GM21529 (cell line): ENCODE measurements around the gene CDC34.

Experiments
- ATAC-seq: cut with Tn5 transposase; IDR thresholded peaks from one replicate; pipeline ENCODE4 v1.9.1; 2021; ENCODE audit not compliant: unreplicated experiment

The CDC34 gene

GRCh38 chr19:540867-541637, 9.5 kb downstream of the CDC34 start:
- ATAC-seq: no peak

GRCh38 chr19:541699-542098, 10.1 kb downstream of the CDC34 start:
- no peak for ATAC-seq

GRCh38 chr19:542173-542866, 10.8 kb downstream of the CDC34 start:
- ATAC-seq: no peak

GRCh38 chr19:543910-544608, 12.5 kb downstream of the CDC34 start, which contains the start of gene GZMM:
TSS of gene GZMM (plus strand) at chr19:544053. CDS start at chr19:544072, 19 bp downstream.
- ATAC-seq: no peak

- ATAC-seq: no peak
These were observed 15.6 kb downstream of the CDC34 start for GRCh38 chr19:547117-547516.

GRCh38 chr19:547836-548720, 16.5 kb downstream of the CDC34 start:
- ATAC-seq: no peak

GRCh38 chr19:548886-549830, 17.6 kb downstream of the CDC34 start:
- no peak for ATAC-seq

- no peak for ATAC-seq
These were observed 23.3 kb downstream of the CDC34 start for GRCh38 chr19:554817-555216.

GRCh38 chr19:555474-555808, 23.9 kb downstream of the CDC34 start:
- no peak for ATAC-seq

GRCh38 chr19:556611-557382, 25.2 kb downstream of the CDC34 start:
- ATAC-seq: no peak

GRCh38 chr19:558770-559439, 27.3 kb downstream of the CDC34 start:
- ATAC-seq: no peak

- no peak for ATAC-seq
These were observed 28.6 kb downstream of the CDC34 start for GRCh38 chr19:560121-560520.

- no peak for ATAC-seq
These were observed 34.8 kb downstream of the CDC34 start for GRCh38 chr19:566403-566802.

- no peak for ATAC-seq
These were observed 35.3 kb downstream of the CDC34 start for GRCh38 chr19:566844-567243.

GRCh38 chr19:567296-567900, 35.8 kb downstream of the CDC34 start:
- ATAC-seq: no peak

- no peak for ATAC-seq
These were observed 38.7 kb downstream of the CDC34 start for GRCh38 chr19:570251-570686.

GRCh38 chr19:570937-571565, 39.5 kb downstream of the CDC34 start:
- ATAC-seq: no peak

- ATAC-seq: no peak
These were observed 40.0 kb downstream of the CDC34 start for GRCh38 chr19:571566-571974.
